ENCODE measurements around the gene EEF1G.

- TF ChIP-seq CTCF (IDR thresholded peaks at IDR 0.05), result no peak
- TF ChIP-seq POLR2A (IDR thresholded peaks at IDR 0.05; ENCODE audit: low read depth), result no peak
- no peak for TF ChIP-seq EP300 (IDR thresholded peaks at IDR 0.05)
These were observed 1.3 kb downstream of the EEF1G start for GRCh38 chr11:62572431-62572830.
